22Rv1 (cell line): Measurements from ENCODE around the gene EHHADH.

Source experiments
- ZFX ChIP-seq: fragments of 450-650 bp; IDR thresholded peaks from 2 replicates; pipeline ENCODE4 v1.6.1; 2017; ENCODE audit warnings: antibody characterized with exemption, borderline replicate concordance
- TF ChIP-seq, protein P1 (sequence below): fragments of 450-650 bp; IDR thresholded peaks from 2 replicates; pipeline ENCODE4 v1.5.1; 2017; ENCODE audit warnings: mild to moderate bottlenecking

DNA sequence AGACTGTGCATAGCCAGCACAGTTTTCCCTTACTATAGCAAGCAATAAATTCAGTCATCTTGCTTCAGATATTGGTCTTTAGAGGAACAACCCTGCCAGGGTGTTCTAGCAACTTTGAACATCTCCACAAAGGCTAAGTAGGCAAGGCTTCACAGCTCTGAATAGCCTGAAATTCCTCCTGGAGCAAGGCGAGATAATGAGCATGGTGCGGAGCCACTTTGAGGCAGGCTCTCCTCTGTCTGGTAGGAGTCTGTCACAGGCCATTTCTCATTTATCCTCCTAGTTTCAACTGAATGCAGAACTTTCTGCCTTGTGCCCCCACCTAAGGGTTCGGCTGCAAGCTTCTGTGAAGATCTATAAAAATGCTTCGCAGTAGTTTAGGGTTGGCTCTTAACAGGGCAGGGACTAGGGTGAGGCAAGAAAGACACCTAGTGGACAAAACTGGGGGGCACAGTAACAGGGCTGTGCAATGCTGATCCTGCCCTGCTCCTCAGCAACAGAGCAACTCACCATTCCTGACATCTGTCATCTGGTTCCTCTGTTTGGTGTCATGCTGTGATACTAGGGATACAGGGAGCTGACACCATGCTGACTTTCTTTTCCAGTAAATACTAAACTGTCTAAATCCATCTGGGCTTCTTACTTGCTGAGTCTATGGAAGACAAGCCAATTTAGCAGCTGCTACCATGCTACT is 16.6 kb upstream of the EHHADH start:
- TF ChIP-seq, protein P1, sequence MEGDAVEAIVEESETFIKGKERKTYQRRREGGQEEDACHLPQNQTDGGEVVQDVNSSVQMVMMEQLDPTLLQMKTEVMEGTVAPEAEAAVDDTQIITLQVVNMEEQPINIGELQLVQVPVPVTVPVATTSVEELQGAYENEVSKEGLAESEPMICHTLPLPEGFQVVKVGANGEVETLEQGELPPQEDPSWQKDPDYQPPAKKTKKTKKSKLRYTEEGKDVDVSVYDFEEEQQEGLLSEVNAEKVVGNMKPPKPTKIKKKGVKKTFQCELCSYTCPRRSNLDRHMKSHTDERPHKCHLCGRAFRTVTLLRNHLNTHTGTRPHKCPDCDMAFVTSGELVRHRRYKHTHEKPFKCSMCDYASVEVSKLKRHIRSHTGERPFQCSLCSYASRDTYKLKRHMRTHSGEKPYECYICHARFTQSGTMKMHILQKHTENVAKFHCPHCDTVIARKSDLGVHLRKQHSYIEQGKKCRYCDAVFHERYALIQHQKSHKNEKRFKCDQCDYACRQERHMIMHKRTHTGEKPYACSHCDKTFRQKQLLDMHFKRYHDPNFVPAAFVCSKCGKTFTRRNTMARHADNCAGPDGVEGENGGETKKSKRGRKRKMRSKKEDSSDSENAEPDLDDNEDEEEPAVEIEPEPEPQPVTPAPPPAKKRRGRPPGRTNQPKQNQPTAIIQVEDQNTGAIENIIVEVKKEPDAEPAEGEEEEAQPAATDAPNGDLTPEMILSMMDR = peak; percentile 23; the same call in 1 of the 2 replicates
- no peak for TF ChIP-seq ZFX
